ENCODE measurements around the gene EPN2. TPM values are rescaled to one million over a fixed set of nuclear protein-coding genes. Genes with fewer than 3 reads are reported as not detected.

EPN2 gene
- polyA plus RNA-seq, 1 of the 3 experiments (the other 2 are of a cell fraction): 38.9 TPM

DNA sequence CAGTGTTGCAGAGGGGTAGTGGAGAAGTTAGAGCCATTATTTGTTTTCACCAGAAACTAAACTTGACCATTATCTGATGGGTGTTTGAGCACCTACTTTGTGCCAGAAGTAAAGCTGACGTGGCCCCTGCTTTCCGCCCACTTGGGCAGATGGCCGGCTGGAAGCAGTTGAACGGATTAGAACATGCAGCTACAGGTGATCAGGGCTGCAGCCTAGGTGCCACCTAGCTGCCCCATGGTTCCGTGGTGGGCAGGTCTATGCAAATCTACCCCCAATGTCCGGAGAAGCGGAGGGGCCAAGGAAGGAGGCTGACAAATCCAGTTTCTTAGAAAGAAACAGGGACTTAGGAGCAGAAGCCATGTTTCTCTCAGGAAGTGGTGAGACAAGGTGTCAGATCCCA, 62.7 kb downstream of the EPN2 start:
- peaks cover 45% of the 10 kb centered on the region for H3K79me2 ChIP-seq (ENCODE audit: insufficient read depth)

More for the DNA sequence above, 62.7 kb downstream of the EPN2 start:
- WGBS (ENCODE audit: low lambda C conversion rate): 96% methylated on average over 7 of the region's 7 CpGs
- CTCF ChIA-PET: interaction anchor here (0.6 to 2.1 kb wide), 3 partner anchors 14 to 63 kb away, joined by 3 to 7 read pairs (median 3); partner anchors contain the start of gene B9D1
- peaks cover 6 to 11% of the 10 kb centered on the region in 2 experiments; a peak in 2 of 4 replicates for H3K4me1 ChIP-seq (ENCODE audit: control insufficient read depth in 1 of 2, insufficient read depth in 2 of 2, low read depth in 1 of 2, low read length in 1 of 2)
- no peak overlapping the region for H3K27ac ChIP-seq (ENCODE audit: low read depth in 2 of 2, low read length in 1 of 2)
- no peak overlapping the region for H2AFZ ChIP-seq (ENCODE audit: low read depth)
- H4K20me1 ChIP-seq (ENCODE audit: insufficient read depth): 0 out of 2 replicates have a peak, but pooled peaks cover 15% of the 10 kb centered on the region
- DNase-seq: no peak
- TF ChIP-seq FOSL2 (IDR thresholded peaks at IDR 0.05; ENCODE audit: borderline replicate concordance, low read depth) (no peak), TCF12 (IDR thresholded peaks at IDR 0.05) (no peak), EZH2phosphoT487 (IDR thresholded peaks at IDR 0.05; ENCODE audit: borderline replicate concordance, low read depth) (no peak), SIN3A (IDR thresholded peaks at IDR 0.05; ENCODE audit: borderline replicate concordance, low read depth, low read length) (no peak), RFX5 (IDR thresholded peaks at IDR 0.05; ENCODE audit: low read length) (no peak), USF1 (IDR thresholded peaks at IDR 0.05; ENCODE audit: borderline replicate concordance, low read depth) (no peak), POLR2AphosphoS5 (IDR thresholded peaks at IDR 0.05; ENCODE audit: low read depth, low read length) (no peak), RXRA (IDR thresholded peaks at IDR 0.05; ENCODE audit: borderline replicate concordance, low read depth) (no peak), YY1 (IDR thresholded peaks at IDR 0.05; ENCODE audit: low read depth) (no peak), SMC3 (IDR thresholded peaks at IDR 0.05; ENCODE audit: low read depth, low read length) (no peak), MEF2A (IDR thresholded peaks at IDR 0.05; ENCODE audit: borderline replicate concordance, low read depth) (no peak), TAF1 (IDR thresholded peaks at IDR 0.05; ENCODE audit: borderline replicate concordance, low read depth, low read length) (no peak), EP300 (IDR thresholded peaks at IDR 0.05; ENCODE audit: borderline replicate concordance in 1 of 2, low read depth in 1 of 2, low read length in 1 of 2) (no peak), GABPA (IDR thresholded peaks at IDR 0.05; ENCODE audit: low read depth) (no peak), ELF1 (IDR thresholded peaks at IDR 0.05) (no peak), CHD2 (IDR thresholded peaks at IDR 0.05; ENCODE audit: low read length, partially characterized antibody) (no peak), NFIC (IDR thresholded peaks at IDR 0.05; ENCODE audit: borderline replicate concordance) (no peak)
- TF ChIP-seq, protein P1, sequence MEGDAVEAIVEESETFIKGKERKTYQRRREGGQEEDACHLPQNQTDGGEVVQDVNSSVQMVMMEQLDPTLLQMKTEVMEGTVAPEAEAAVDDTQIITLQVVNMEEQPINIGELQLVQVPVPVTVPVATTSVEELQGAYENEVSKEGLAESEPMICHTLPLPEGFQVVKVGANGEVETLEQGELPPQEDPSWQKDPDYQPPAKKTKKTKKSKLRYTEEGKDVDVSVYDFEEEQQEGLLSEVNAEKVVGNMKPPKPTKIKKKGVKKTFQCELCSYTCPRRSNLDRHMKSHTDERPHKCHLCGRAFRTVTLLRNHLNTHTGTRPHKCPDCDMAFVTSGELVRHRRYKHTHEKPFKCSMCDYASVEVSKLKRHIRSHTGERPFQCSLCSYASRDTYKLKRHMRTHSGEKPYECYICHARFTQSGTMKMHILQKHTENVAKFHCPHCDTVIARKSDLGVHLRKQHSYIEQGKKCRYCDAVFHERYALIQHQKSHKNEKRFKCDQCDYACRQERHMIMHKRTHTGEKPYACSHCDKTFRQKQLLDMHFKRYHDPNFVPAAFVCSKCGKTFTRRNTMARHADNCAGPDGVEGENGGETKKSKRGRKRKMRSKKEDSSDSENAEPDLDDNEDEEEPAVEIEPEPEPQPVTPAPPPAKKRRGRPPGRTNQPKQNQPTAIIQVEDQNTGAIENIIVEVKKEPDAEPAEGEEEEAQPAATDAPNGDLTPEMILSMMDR (IDR thresholded peaks at IDR 0.05): no peak
- TF ChIP-seq, protein P2, sequence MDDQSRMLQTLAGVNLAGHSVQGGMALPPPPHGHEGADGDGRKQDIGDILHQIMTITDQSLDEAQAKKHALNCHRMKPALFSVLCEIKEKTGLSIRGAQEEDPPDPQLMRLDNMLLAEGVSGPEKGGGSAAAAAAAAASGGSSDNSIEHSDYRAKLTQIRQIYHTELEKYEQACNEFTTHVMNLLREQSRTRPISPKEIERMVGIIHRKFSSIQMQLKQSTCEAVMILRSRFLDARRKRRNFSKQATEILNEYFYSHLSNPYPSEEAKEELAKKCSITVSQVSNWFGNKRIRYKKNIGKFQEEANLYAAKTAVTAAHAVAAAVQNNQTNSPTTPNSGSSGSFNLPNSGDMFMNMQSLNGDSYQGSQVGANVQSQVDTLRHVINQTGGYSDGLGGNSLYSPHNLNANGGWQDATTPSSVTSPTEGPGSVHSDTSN (IDR thresholded peaks at IDR 0.05): no peak
- TF ChIP-seq, protein P3, sequence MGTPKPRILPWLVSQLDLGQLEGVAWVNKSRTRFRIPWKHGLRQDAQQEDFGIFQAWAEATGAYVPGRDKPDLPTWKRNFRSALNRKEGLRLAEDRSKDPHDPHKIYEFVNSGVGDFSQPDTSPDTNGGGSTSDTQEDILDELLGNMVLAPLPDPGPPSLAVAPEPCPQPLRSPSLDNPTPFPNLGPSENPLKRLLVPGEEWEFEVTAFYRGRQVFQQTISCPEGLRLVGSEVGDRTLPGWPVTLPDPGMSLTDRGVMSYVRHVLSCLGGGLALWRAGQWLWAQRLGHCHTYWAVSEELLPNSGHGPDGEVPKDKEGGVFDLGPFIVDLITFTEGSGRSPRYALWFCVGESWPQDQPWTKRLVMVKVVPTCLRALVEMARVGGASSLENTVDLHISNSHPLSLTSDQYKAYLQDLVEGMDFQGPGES (IDR thresholded peaks at IDR 0.05; ENCODE audit: low read depth, low read length): no peak
- H3K27me3 ChIP-seq (ENCODE audit: insufficient read depth): no peaks in the 10 kb centered on the region
- no peaks in the 10 kb centered on the region for H3K9me3 ChIP-seq
- no peak overlapping the region for H3K9ac ChIP-seq
- peaks cover 0 to 3% of the 10 kb centered on the region in 2 experiments for H3K36me3 ChIP-seq (replicated peaks in 1 of 2; ENCODE audit: control insufficient read depth in 1 of 2, insufficient read depth in 2 of 2, low read length in 1 of 2)
- no peak overlapping the region for H3K4me2 ChIP-seq
- no peaks in the 10 kb centered on the region for H3F3A ChIP-seq (replicated peaks; ENCODE audit: insufficient read depth)
- POLR2A ChIA-PET: interaction anchor here (0.6 kb wide), 1 partner anchor 12 kb away, joined by 3 read pairs; no protein-coding TSS in a partner anchor
- H3K4me3 ChIP-seq (ENCODE audit: low read depth in 2 of 2, low read length in 1 of 2): no peak overlapping the region
- no peaks in the 10 kb centered on the region for H3K9me2 ChIP-seq

Measured in SK-N-SH (cell line).